GM11168 (cell line): ENCODE measurements around the gene MCRS1.
"Not testable (repeated sequence)": the region's sequence is repeated elsewhere in the genome, so short reads cannot be mapped to it uniquely, and the experiment has no call there.

Experiments used
- in situ Hi-C: fragments of 300-500 bp; cut with MboI; formaldehyde crosslinking; loops from one replicate; pipeline ENCODE4 v1.12.0; 2022; ENCODE audit warnings: low sequenced_read_pairs; ENCODE audit not compliant: unreplicated experiment

Gene MCRS1

DNA sequence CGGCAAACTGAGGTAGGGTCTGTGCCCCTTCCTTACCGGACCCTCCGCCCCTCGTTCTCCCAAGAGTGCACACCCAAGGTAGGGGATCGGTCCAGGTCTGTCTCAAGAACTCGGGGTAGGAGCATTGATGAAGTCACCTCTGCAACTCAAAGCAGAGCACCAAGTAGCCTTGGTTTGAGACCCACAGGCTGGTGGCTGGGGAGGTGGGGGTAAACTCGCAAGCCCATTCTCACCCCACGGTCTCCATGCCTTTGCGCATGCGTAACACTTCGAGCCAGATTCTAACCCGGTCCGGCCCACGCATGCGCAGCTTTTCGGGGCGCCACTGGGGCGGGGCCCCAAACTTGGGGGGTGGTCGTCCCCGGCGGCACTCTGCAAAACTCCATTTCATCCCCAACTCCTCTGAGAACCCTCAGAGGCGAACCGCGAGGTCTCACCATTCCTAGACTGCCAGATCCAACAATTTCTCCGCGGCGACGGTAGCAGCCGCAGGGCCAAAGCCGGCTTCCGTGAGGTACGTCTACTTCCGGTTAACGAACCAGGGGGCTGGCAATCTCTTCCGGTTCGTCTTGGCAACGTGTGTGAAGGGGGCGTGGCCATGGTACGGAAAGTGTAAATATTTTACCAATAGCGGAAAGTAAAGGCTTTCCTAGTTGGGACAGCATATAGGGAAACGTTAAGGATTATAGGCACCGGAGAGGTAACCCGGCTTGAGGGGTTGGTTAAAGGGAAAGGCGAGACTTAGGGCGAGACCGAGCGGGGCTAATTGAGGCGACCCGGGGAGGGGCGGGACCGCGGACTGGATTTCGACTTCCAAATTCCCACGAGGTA is at the start of gene MCRS1:
Gene MCRS1, minus strand, starts transcription at position 532 of the 831 bp plus-strand sequence. CDS start 1,411 bp downstream, outside the sequence.
- in situ Hi-C loops = no loop called here

DNA sequence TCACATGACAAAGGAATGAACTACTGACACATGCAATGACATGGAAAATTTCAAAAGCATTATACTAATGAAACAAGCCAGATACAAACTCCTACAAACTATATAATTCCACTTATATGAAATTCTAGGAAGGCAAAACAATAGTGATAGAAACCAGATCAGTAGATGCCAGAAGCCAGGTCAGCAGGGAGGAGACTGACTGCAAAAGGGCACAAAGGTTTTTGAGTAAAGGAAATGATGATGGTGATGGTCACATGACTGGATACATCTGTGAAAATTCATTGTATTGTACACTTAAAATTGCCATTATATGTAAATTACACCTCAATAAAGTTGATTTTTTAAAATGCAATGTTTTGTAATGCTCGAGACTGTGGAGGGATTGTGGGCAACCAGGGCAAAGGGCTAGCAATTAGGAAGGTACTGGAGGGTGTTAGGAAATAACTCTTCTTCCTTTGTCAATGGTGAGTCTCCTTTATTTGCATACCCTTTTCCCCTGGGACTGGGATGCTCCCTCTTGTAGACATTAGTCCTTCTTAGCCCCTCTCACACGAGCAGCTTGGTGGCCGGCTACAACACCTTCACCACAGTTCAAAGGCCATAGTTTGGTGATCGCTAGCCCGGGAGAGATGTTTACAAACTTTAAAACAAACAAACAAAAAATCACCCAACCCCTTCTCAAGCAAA is 48.7 kb upstream of the MCRS1 start:
- in situ Hi-C loops = no loop called here

DNA sequence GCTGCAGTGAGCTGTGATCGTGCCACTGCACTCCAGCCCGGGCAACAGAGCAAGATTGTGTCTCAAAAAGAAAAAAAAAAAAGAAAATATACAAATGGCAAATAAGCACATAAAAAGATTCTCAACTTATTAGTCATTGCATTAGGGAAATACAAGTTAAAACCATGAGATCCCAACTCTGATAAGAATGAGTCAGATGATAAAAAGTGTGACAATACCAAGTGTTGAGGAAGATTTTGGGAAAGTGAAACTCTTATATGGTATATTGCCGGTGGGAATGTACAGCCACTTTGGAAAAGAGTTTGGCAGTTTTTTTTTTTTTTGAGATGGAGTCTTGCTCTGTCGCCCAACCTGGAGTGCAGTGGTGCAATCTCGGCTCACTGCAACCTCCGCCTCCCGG is 47.8 kb upstream of the MCRS1 start:
- in situ Hi-C loops = no loop called here

GRCh38 chr12:49612210-49612609 is 44.3 kb upstream of the MCRS1 start:
- in situ Hi-C loops = no loop called here

DNA sequence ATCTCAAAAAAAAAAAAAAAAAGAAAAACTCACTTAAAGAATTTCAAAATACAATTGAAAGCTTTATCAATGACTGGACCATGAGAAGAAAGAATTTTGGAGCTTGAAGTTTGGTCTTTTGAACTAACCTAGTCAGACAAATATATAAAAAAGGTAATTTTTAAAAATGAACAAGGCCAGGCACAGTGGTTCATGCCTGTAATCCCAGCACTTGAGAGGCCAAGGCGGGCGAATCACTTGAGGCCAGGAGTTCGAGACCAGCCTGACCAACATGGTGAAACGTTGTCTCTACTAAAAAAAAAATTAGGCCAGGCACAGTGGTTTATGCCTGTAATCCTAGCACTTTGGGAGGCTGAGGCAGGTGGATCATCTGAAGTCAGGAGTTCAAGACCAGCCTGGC is 42.8 kb upstream of the MCRS1 start:
- in situ Hi-C loops = not testable (repeated sequence)

- in situ Hi-C loops = no loop called here
Observed at GRCh38 chr12:49609875-49610154, 41.9 kb upstream of the MCRS1 start.

DNA sequence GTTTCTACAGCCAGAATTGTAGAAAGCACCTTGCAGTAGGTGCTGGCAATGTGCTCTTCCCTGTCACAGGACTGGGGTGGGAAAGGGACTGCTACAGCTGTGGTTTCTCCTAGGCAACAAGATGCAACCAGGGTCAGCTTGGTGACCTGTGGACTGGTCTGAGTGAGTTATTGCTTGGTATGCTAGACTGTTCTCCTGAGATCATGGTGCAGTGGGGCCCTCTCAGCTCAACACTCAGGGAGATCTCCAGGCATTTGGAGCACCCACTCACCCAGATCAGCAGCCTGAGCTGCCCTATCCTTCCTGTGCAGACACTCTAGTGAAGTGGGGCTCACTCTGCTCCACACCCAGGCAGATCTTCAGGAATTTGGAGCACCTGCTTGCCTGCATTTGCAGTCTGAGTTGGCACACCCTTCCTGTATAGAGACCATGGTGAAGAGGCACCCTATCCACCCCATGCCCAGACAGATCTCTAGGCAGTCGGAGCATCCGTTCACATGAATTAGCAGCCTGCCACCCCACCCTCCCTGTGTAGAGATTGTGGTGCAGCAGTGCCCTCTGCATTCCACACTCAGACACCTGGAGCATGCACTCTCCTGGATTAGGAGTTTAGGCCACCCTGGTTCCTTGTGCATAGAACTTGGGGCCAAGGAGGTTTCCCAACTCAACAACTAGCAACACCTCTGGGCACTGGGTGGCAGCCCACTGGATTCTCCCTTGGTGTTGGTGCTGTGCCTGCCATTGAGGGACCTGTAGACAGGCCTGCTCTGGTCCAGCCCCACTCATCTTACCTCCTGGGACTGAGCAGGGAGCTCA is 41.3 kb upstream of the MCRS1 start:
- in situ Hi-C loops = no loop called here

- in situ Hi-C loops = not testable (repeated sequence)
Observed at GRCh38 chr12:49605539-49605938, 37.6 kb upstream of the MCRS1 start, which contains the start of gene FAM186B. TSS of gene FAM186B (minus strand) at chr12:49605639. CDS start at chr12:49605477, 162 bp downstream.

DNA sequence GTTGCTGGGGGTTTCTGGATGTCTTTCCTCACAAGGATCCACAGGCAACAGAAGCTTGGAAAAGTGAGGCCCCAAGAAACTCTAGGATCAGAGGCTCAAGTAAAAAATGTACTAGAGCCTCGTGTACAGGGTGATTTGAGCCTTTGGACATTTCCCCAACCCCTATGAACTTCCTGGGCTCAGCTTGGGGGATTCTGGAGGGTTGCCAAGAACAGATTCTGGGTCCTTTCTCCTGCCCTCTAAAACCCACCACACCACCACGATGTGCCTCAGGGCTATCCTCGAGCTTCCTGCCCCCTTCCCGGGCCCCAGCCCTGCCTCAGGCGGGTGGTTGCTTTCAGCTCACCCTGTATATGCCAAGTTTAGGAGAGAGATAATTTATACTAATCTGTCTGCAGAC is 36.9 kb upstream of the MCRS1 start:
- in situ Hi-C loops = no loop called here

DNA sequence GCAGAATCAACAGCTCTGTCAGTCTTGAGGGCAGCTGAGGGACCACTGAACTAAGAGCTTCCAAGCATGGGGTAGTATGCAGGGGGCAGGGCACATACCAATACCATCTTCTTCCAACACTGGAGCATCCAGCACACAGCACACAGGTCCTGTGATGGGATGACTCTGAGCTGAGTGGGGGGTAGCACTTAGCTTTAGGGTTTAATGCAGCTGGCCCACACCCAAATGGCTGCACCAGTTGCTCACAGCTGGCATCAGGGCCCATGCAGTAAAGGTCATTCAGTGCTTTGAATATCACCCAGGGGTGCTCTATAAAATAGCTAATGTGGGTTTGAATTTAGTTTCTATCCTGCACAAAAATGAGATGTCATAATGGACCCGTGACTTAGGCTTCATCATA is 35.8 kb upstream of the MCRS1 start:
- in situ Hi-C loops = no loop called here

- in situ Hi-C loops = no loop called here
Observed at GRCh38 chr12:49599961-49600360, 32.0 kb upstream of the MCRS1 start.

DNA sequence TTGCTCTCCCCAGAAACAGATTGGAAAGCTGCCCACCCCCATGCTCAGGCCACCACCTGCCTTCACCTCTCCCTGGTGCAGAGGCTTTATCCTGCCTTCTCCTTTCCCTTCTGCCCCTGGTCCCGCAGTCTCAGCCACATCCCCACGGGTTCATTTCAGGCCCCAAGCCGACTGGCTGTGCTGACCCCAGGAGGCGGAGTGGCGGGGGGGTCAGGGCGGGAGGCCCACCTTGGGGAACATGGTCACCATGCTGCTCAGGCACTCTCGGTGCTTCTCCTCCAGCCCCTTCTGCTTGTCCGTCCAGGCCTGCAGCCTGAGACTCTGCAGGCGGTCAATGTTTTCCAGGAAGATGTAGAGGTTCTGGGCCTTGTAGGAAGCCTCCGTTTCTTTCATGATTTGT is 30.6 kb upstream of the MCRS1 start:
- in situ Hi-C loops = no loop called here

- in situ Hi-C loops = no loop called here
Observed at GRCh38 chr12:49588721-49589516, 21.0 kb upstream of the MCRS1 start.

GRCh38 chr12:49588281-49588680 is 20.3 kb upstream of the MCRS1 start:
- in situ Hi-C loops = no loop called here

DNA sequence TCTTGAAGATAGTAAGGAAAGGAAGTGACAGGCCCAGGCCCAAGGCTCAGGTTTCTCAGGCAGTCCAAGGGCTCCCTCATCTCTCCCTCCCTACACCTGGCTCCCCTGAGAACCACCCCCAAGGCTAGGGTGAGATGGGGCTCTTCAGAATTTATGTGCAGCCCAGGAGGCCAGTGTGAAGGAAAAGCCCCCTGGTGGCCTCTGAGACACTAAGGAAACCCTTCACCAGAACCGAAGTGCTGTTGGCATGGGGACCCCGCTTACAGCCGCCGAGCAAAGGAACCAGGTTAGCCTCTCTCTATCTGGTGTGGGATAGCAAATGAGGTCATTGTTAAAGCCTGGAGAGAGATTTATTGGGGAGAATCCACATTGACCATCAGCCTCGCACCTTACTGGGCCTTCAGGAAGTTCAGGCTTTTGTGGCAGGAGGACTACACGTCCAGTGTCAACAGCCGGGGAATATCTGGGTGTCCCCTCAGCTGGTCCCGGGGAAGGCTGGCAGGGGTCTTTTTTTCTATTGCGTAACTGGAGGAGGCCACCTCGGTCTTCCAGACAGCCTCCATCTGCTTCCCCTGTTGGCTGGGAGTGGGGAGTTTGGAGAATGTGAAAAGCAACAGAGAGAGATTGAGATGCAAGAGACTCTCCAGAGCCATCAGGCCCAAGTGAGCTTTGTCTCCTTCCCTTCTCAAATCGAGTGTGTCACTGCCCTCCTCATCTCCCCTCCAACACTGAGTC is 19.4 kb upstream of the MCRS1 start:
- in situ Hi-C loops = no loop called here

- in situ Hi-C loops = no loop called here
Observed at GRCh38 chr12:49585477-49586459, 17.8 kb upstream of the MCRS1 start.

DNA sequence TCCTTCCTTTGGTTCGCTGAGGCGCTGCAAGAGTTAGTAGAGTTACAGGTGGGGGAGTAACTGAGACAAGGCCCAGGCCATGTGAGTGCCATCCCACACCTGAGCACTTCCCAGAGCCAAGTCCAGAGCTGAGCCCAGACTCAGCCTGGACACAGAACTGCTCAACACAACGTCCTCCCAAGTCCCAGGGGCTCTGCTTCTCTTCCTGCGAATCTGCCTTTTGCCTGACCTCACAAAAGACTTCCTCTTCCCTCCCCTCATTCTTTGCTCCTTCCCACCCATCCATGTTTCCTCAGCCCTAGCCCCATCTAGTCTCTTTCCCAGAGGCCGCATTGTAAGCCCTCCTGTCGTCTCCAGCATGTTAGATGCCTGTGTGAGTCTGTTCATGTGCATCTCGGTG is 16.6 kb upstream of the MCRS1 start:
- in situ Hi-C loops = no loop called here

GRCh38 chr12:49583366-49584094 is 15.6 kb upstream of the MCRS1 start:
- in situ Hi-C loops = no loop called here
